WTC11 (cell line): ENCODE results near the gene HYPK. TPM values are rescaled to one million over a fixed set of nuclear protein-coding genes. Genes with fewer than 3 reads are reported as not detected.

Experiments used
- ATAC-seq: fragments of 200-7000 bp; cut with Tn5 transposase; 2 replicates; pipeline ENCODE4 v1.10.0; 2021; ENCODE audit warnings: mild to moderate bottlenecking, moderate library complexity
- CTCF ChIA-PET: fragments of 300-600 bp; sonication (Branson Sonifier 250); formaldehyde crosslinking; loops from one replicate; lab custom pipeline; 2021; ENCODE audit warnings: antibody characterized with exemption; lab: Charles Lee
- POLR2A ChIA-PET: fragments of 350-600 bp; sonication (Branson Sonifier 250); formaldehyde crosslinking; loops from one replicate; lab custom pipeline; 2021; ENCODE audit warnings: antibody characterized with exemption; lab: Charles Lee
- DNase-seq: peaks from one replicate; pipeline ENCODE4 v3.0.0; 2021; ENCODE audit warnings: low spot score
- H3K27ac Mint-ChIP-seq: 2 replicates; pipeline ENCODE4 v1.8.0; 2021; ENCODE audit warnings: mixed read lengths
- H3K27me3 Mint-ChIP-seq: 2 replicates; pipeline ENCODE4 v1.8.0; 2021; ENCODE audit warnings: low read depth, mild to moderate bottlenecking, moderate library complexity, mixed read lengths
- H3K36me3 Mint-ChIP-seq: 2 replicates; pipeline ENCODE4 v1.8.0; 2021; ENCODE audit warnings: mixed read lengths
- H3K4me1 Mint-ChIP-seq: 2 replicates; pipeline ENCODE4 v1.8.0; 2022; ENCODE audit warnings: mixed read lengths
- H3K4me3 Mint-ChIP-seq: 2 replicates; pipeline ENCODE4 v1.8.0; 2021; ENCODE audit warnings: mild to moderate bottlenecking, moderate library complexity, mixed read lengths
- H3K9me3 Mint-ChIP-seq: 2 replicates; pipeline ENCODE4 v1.8.0; 2021; ENCODE audit warnings: mixed read lengths
- ATF1 ChIP-seq: sonication (generic); formaldehyde crosslinking; IDR thresholded peaks from 2 replicates; pipeline ENCODE4 v1.8.1; 2023; ENCODE audit warnings: mild to moderate bottlenecking, moderate library complexity, missing genetic modification reagents
- ATF6 ChIP-seq: sonication (generic); formaldehyde crosslinking; IDR thresholded peaks from 2 replicates; pipeline ENCODE4 v1.8.1; 2023; ENCODE audit warnings: mild to moderate bottlenecking, missing genetic modification reagents
- CREM ChIP-seq: sonication (generic); formaldehyde crosslinking; IDR thresholded peaks from 2 replicates; pipeline ENCODE4 v1.8.1; 2022; ENCODE audit warnings: mild to moderate bottlenecking, missing genetic modification reagents, moderate library complexity
- ELF4 ChIP-seq: sonication (generic); formaldehyde crosslinking; IDR thresholded peaks from 2 replicates; pipeline ENCODE4 v1.8.1; 2022; ENCODE audit warnings: low read depth, mild to moderate bottlenecking, moderate library complexity, missing genetic modification reagents
- MXD4 ChIP-seq: fragments of 250-450 bp; sonication (Bioruptor Pico); IDR thresholded peaks from 2 replicates; pipeline ENCODE4 v1.8.0; 2021; ENCODE audit warnings: mild to moderate bottlenecking, moderate library complexity, borderline replicate concordance
- NFATC4 ChIP-seq: fragments of 250-450 bp; sonication (Bioruptor Pico); IDR thresholded peaks from 2 replicates; pipeline ENCODE4 v1.9.0; 2021; ENCODE audit warnings: mild to moderate bottlenecking
- NFYB ChIP-seq: sonication (generic); formaldehyde crosslinking; conservative IDR thresholded peaks from 2 replicates; pipeline ENCODE4 v1.8.0; 2022; ENCODE audit warnings: low read depth, missing genetic modification reagents
- NR1H2 ChIP-seq: sonication (generic); formaldehyde crosslinking; IDR thresholded peaks from 2 replicates; pipeline ENCODE4 v1.9.0; 2021; ENCODE audit warnings: mild to moderate bottlenecking, moderate library complexity, missing genetic modification reagents
- NR3C1 ChIP-seq: sonication (generic); formaldehyde crosslinking; conservative IDR thresholded peaks from 2 replicates; pipeline ENCODE4 v1.8.1; 2023; ENCODE audit warnings: low read depth, mild to moderate bottlenecking, missing genetic modification reagents
- OVOL2 ChIP-seq: fragments of 250-450 bp; sonication (Bioruptor Pico); IDR thresholded peaks from 2 replicates; pipeline ENCODE4 v1.9.0; 2021; ENCODE audit warnings: mild to moderate bottlenecking, borderline replicate concordance
- RELA ChIP-seq: sonication (generic); formaldehyde crosslinking; IDR thresholded peaks from 2 replicates; pipeline ENCODE4 v1.8.1; 2022; ENCODE audit warnings: missing genetic modification reagents, mild to moderate bottlenecking, borderline replicate concordance
- SMAD3 ChIP-seq: sonication (generic); formaldehyde crosslinking; IDR thresholded peaks from 2 replicates; pipeline ENCODE4 v1.8.0; 2022; ENCODE audit warnings: missing genetic modification reagents, mild to moderate bottlenecking, borderline replicate concordance
- STAT6 ChIP-seq: sonication (generic); formaldehyde crosslinking; conservative IDR thresholded peaks from 2 replicates; pipeline ENCODE4 v1.8.1; 2023; ENCODE audit warnings: mild to moderate bottlenecking, low read depth, missing genetic modification reagents, moderate library complexity
- ZNF219 ChIP-seq: sonication (generic); formaldehyde crosslinking; IDR thresholded peaks from 2 replicates; pipeline ENCODE4 v1.8.0; 2023; ENCODE audit warnings: missing genetic modification reagents, mild to moderate bottlenecking, borderline replicate concordance
- ZNF263 ChIP-seq: sonication (generic); formaldehyde crosslinking; IDR thresholded peaks from 2 replicates; pipeline ENCODE4 v1.8.1; 2022; ENCODE audit warnings: low read depth, mild to moderate bottlenecking, moderate library complexity, missing genetic modification reagents
- ZNF416 ChIP-seq: fragments of 250-450 bp; sonication (Bioruptor Pico); IDR thresholded peaks from 2 replicates; pipeline ENCODE4 v1.9.0; 2021; ENCODE audit warnings: mild to moderate bottlenecking, inconsistent platforms
- ZNF423 ChIP-seq: fragments of 250-450 bp; sonication (Bioruptor Pico); IDR thresholded peaks from 2 replicates; pipeline ENCODE4 v2.1.2; 2022; ENCODE audit warnings: mild to moderate bottlenecking, moderate library complexity
- ZNF671 ChIP-seq: fragments of 250-450 bp; sonication (Bioruptor Pico); IDR thresholded peaks from 2 replicates; pipeline ENCODE4 v1.8.0; 2021; ENCODE audit warnings: mild to moderate bottlenecking
- total RNA-seq: library from RNA; stranded (reverse); gene quantifications from 3 replicates; pipeline ENCODE4 v1.2.3, GENCODE V29; 2021
- TF ChIP-seq, protein P1 (sequence below): sonication (generic); formaldehyde crosslinking; IDR thresholded peaks from 2 replicates; pipeline ENCODE4 v1.8.1; 2022; ENCODE audit warnings: missing genetic modification reagents, borderline replicate concordance
- TF ChIP-seq, protein P2 (sequence below): fragments of 250-450 bp; sonication (Bioruptor Pico); IDR thresholded peaks from 2 replicates; pipeline ENCODE4 v1.9.0; 2021; ENCODE audit warnings: moderate library complexity, mild to moderate bottlenecking, inconsistent platforms, borderline replicate concordance
- TF ChIP-seq, protein P3 (sequence below): sonication (generic); formaldehyde crosslinking; IDR thresholded peaks from 2 replicates; pipeline ENCODE4 v1.8.0; 2022; ENCODE audit warnings: mild to moderate bottlenecking, missing genetic modification reagents
- TF ChIP-seq, protein P4 (sequence below): fragments of 250-450 bp; sonication (Bioruptor Pico); IDR thresholded peaks from 2 replicates; pipeline ENCODE4 v1.9.0; 2021; ENCODE audit warnings: mild to moderate bottlenecking, borderline replicate concordance

HYPK gene
- total RNA-seq, 1 experiment from 2014 or later: 22.0 TPM

DNA sequence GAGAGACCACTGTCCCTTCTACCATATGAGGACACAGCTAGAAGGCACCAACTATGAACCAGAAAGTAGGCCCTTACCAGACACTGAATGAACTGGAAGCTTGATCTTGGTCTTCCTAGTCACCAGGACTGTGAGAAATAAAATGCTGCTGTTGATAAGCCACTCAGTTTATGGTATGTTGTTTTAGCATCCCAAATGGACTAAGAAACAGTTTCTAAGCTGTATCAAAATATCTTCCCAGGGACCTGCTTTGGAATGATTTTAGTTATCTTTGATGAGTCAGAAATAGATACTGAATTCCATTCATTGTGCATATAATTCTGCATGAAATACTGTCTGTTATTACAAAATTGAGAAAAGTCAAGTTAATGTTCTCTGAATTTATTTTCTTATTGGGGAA, 45.0 kb downstream of the HYPK start:
- ATAC-seq (no peak), DNase-seq (no peak)
- Mint-ChIP-seq H3K36me3 (peaks cover 24% of the 10 kb centered on the region), H3K27ac (no peak overlapping the region), H3K4me3 (no peak overlapping the region), H3K27me3 (no peaks in the 10 kb centered on the region), H3K9me3 (no peaks in the 10 kb centered on the region), H3K4me1 (no peaks in the 10 kb centered on the region)
- ChIA-PET CTCF (no interaction called here), POLR2A (no interaction called here)
- TF ChIP-seq, protein P1, sequence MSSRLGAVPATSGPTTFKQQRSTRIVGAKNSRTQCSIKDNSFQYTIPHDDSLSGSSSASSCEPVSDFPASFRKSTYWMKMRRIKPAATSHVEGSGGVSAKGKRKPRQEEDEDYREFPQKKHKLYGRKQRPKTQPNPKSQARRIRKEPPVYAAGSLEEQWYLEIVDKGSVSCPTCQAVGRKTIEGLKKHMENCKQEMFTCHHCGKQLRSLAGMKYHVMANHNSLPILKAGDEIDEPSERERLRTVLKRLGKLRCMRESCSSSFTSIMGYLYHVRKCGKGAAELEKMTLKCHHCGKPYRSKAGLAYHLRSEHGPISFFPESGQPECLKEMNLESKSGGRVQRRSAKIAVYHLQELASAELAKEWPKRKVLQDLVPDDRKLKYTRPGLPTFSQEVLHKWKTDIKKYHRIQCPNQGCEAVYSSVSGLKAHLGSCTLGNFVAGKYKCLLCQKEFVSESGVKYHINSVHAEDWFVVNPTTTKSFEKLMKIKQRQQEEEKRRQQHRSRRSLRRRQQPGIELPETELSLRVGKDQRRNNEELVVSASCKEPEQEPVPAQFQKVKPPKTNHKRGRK (CRISPR knock-in tag): no peak
- TF ChIP-seq ZNF423 (CRISPR knock-in tag) (no peak), SMAD3 (no peak), NFYB (CRISPR knock-in tag) (no peak), ZNF671 (CRISPR knock-in tag) (no peak), NR3C1 (CRISPR knock-in tag) (no peak), NR1H2 (CRISPR knock-in tag) (no peak), STAT6 (CRISPR knock-in tag) (no peak), NFATC4 (no peak), ELF4 (CRISPR knock-in tag) (no peak), ATF1 (CRISPR knock-in tag) (no peak)
- TF ChIP-seq, protein P2, sequence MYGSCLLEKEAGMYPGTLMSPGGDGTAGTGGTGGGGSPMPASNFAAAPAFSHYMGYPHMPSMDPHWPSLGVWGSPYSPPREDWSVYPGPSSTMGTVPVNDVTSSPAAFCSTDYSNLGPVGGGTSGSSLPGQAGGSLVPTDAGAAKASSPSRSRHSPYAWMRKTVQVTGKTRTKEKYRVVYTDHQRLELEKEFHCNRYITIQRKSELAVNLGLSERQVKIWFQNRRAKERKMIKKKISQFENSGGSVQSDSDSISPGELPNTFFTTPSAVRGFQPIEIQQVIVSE: no peak

DNA sequence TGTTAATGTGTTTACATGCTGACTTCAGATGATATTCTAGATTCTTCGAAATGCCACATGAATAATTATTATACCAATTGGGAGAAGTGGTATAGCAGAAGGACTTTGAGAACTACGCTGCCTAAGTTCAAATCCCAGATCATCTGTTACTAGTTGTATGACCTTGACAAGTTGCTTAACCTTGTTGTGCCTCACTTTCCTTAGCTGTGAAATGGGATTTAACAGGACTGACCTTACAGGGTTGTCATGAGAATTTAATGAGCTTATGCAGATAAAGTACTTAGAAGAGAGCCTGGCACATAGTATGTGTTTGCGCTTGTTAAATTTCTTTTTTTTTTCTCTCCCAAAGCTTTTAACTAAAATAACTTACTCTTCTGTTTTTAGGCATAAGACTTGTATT, 50.9 kb downstream of the HYPK start:
- H3K4me1 Mint-ChIP-seq: no peaks in the 10 kb centered on the region
- ATAC-seq (no peak), DNase-seq (no peak)
- peaks cover 24% of the 10 kb centered on the region for H3K36me3 Mint-ChIP-seq
- ChIA-PET POLR2A (no interaction called here), CTCF (no interaction called here)
- H3K4me3 Mint-ChIP-seq: no peak overlapping the region
- no peak for TF ChIP-seq ATF6 (CRISPR knock-in tag)
- TF ChIP-seq, protein P3, sequence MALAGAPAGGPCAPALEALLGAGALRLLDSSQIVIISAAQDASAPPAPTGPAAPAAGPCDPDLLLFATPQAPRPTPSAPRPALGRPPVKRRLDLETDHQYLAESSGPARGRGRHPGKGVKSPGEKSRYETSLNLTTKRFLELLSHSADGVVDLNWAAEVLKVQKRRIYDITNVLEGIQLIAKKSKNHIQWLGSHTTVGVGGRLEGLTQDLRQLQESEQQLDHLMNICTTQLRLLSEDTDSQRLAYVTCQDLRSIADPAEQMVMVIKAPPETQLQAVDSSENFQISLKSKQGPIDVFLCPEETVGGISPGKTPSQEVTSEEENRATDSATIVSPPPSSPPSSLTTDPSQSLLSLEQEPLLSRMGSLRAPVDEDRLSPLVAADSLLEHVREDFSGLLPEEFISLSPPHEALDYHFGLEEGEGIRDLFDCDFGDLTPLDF (CRISPR knock-in tag): no peak
- TF ChIP-seq ZNF416 (CRISPR knock-in tag): no peak
- no peak for TF ChIP-seq MXD4 (CRISPR knock-in tag)
- TF ChIP-seq CREM (CRISPR knock-in tag): no peak
- TF ChIP-seq OVOL2 (CRISPR knock-in tag): no peak
- no peak for TF ChIP-seq ZNF219 (CRISPR knock-in tag)
- TF ChIP-seq RELA (CRISPR knock-in tag): no peak
- TF ChIP-seq ZNF263: no peak
- TF ChIP-seq, protein P4, sequence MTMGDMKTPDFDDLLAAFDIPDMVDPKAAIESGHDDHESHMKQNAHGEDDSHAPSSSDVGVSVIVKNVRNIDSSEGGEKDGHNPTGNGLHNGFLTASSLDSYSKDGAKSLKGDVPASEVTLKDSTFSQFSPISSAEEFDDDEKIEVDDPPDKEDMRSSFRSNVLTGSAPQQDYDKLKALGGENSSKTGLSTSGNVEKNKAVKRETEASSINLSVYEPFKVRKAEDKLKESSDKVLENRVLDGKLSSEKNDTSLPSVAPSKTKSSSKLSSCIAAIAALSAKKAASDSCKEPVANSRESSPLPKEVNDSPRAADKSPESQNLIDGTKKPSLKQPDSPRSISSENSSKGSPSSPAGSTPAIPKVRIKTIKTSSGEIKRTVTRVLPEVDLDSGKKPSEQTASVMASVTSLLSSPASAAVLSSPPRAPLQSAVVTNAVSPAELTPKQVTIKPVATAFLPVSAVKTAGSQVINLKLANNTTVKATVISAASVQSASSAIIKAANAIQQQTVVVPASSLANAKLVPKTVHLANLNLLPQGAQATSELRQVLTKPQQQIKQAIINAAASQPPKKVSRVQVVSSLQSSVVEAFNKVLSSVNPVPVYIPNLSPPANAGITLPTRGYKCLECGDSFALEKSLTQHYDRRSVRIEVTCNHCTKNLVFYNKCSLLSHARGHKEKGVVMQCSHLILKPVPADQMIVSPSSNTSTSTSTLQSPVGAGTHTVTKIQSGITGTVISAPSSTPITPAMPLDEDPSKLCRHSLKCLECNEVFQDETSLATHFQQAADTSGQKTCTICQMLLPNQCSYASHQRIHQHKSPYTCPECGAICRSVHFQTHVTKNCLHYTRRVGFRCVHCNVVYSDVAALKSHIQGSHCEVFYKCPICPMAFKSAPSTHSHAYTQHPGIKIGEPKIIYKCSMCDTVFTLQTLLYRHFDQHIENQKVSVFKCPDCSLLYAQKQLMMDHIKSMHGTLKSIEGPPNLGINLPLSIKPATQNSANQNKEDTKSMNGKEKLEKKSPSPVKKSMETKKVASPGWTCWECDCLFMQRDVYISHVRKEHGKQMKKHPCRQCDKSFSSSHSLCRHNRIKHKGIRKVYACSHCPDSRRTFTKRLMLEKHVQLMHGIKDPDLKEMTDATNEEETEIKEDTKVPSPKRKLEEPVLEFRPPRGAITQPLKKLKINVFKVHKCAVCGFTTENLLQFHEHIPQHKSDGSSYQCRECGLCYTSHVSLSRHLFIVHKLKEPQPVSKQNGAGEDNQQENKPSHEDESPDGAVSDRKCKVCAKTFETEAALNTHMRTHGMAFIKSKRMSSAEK (CRISPR knock-in tag): no peak
- no peak overlapping the region for H3K27ac Mint-ChIP-seq
- H3K27me3 Mint-ChIP-seq: no peaks in the 10 kb centered on the region
- no peaks in the 10 kb centered on the region for H3K9me3 Mint-ChIP-seq
